Endodermal cell (in vitro differentiated cells): Measurements from ENCODE around the gene KPRP. TPM values are rescaled to one million over a fixed set of nuclear protein-coding genes. Genes with fewer than 3 reads are reported as not detected.

Experiments used
- DNase-seq: peaks from one replicate; pipeline ENCODE4 v3.0.0-alpha.2; 2017
- H3K27ac ChIP-seq: 2 replicates; pipeline ENCODE4 v1.5.1; 2013; ENCODE audit warnings: mild to moderate bottlenecking, low read depth, low read length, moderate library complexity
- H3K27me3 ChIP-seq: 2 replicates; pipeline ENCODE4 v1.6.1; 2013; ENCODE audit warnings: mild to moderate bottlenecking, low read length, moderate library complexity; ENCODE audit not compliant: insufficient read depth, control insufficient read depth, poor library complexity, severe bottlenecking
- H3K36me3 ChIP-seq: 2 replicates; pipeline ENCODE4 v1.7.0; 2013; ENCODE audit warnings: mild to moderate bottlenecking, low read length, moderate library complexity; ENCODE audit not compliant: control insufficient read depth, insufficient read depth
- H3K4me1 ChIP-seq: one replicate; pipeline ENCODE4 v1.7.0; 2013; ENCODE audit warnings: low read length; ENCODE audit not compliant: control insufficient read depth, insufficient read depth
- H3K4me3 ChIP-seq: 2 replicates; pipeline ENCODE4 v1.5.1; 2013; ENCODE audit warnings: mild to moderate bottlenecking, low read length, moderate library complexity
- H3K9ac ChIP-seq: 2 replicates; pipeline ENCODE4 v1.6.1; 2013; ENCODE audit warnings: mild to moderate bottlenecking, low read length, moderate library complexity; ENCODE audit not compliant: poor library complexity, severe bottlenecking; ENCODE audit errors: extremely low read depth
- H3K9me3 ChIP-seq: 2 replicates; pipeline ENCODE4 v1.6.1; 2013; ENCODE audit warnings: mild to moderate bottlenecking, low read length, moderate library complexity; ENCODE audit not compliant: control insufficient read depth
- H3K27ac Mint-ChIP-seq: 2 replicates; pipeline ENCODE4 v1.8.0; 2020; ENCODE audit warnings: mixed read lengths
- H3K27me3 Mint-ChIP-seq: 2 replicates; pipeline ENCODE4 v1.8.0; 2021; ENCODE audit warnings: mild to moderate bottlenecking, mixed read lengths; ENCODE audit not compliant: insufficient read depth
- H3K36me3 Mint-ChIP-seq: 2 replicates; pipeline ENCODE4 v1.8.0; 2020; ENCODE audit warnings: low read depth, mixed read lengths
- H3K4me1 Mint-ChIP-seq: 2 replicates; pipeline ENCODE4 v1.8.0; 2020; ENCODE audit warnings: mixed read lengths
- H3K4me3 Mint-ChIP-seq: 2 replicates; pipeline ENCODE4 v1.8.0; 2020; ENCODE audit warnings: mild to moderate bottlenecking, moderate library complexity, mixed read lengths
- H3K9me3 Mint-ChIP-seq: 2 replicates; pipeline ENCODE4 v1.8.0; 2020; ENCODE audit warnings: mild to moderate bottlenecking, mixed read lengths
- WGBS, 2 experiments: methylation state at CpG; one replicate each; pipeline versions ENCODE4 v1.1.5 to v1.1.7; 2013; ENCODE audit warnings: missing lambda C conversion rate in 2 of 2, mixed read lengths in 1 of 2; ENCODE audit not compliant: insufficient coverage in 1 of 2, insufficient read length in 1 of 2; 5-methylcytosine and 5-hydroxymethylcytosine counted together
- total RNA-seq, 2 donors: library from RNA; stranded (reverse); fragmentation: NEBNext Ultra II Directional in 1 of 2; extraction: Animal tissue kit (Norgen Biotek cat#: 25700) in 1 of 2; gene quantifications; 2 replicates in 1 of 2; 3 replicates in 1 of 2; pipeline ENCODE4 v1.2.1, GENCODE V29; 2021
- TF ChIP-seq, protein P1 (sequence below): fragments of 200-600 bp; sonication (generic); conservative IDR thresholded peaks from 2 replicates; pipeline ENCODE4 v1.5.0; 2021; ENCODE audit warnings: antibody characterized with exemption, mild to moderate bottlenecking

Gene KPRP
- total RNA-seq, 2 donors from 2014 or later = not detected

DNA sequence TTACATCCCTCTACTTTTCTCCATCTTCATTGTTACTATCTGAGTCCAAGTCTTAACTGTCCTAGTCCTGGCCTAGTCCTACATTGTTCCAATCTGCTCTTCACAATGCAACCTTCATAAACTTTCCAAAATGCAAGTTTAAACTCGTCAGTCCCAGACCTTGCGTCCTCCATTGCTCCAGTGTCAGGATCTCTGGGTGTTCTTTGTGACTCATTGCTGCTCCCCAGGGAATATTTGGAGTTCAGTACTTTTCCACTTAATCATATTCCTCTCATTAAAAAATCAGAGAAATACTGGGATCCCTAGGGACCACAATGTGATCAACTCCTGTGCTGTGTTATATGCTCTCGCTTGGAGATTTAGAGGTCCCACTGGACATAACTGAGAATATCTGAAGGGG, 18.0 kb upstream of the KPRP start:
- TF ChIP-seq, protein P1, sequence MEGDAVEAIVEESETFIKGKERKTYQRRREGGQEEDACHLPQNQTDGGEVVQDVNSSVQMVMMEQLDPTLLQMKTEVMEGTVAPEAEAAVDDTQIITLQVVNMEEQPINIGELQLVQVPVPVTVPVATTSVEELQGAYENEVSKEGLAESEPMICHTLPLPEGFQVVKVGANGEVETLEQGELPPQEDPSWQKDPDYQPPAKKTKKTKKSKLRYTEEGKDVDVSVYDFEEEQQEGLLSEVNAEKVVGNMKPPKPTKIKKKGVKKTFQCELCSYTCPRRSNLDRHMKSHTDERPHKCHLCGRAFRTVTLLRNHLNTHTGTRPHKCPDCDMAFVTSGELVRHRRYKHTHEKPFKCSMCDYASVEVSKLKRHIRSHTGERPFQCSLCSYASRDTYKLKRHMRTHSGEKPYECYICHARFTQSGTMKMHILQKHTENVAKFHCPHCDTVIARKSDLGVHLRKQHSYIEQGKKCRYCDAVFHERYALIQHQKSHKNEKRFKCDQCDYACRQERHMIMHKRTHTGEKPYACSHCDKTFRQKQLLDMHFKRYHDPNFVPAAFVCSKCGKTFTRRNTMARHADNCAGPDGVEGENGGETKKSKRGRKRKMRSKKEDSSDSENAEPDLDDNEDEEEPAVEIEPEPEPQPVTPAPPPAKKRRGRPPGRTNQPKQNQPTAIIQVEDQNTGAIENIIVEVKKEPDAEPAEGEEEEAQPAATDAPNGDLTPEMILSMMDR = no peak
- no peak overlapping the region for H3K9ac ChIP-seq
- H3K4me1 ChIP-seq = no peaks in the 10 kb centered on the region
- no peak for DNase-seq
- Mint-ChIP-seq H3K4me3 (no peak overlapping the region), H3K4me1 (no peaks in the 10 kb centered on the region), H3K27me3 (no peaks in the 10 kb centered on the region), H3K9me3 (peaks cover 94% of the 10 kb centered on the region), H3K27ac (no peak overlapping the region), H3K36me3 (no peaks in the 10 kb centered on the region)
- no peaks in the 10 kb centered on the region for H3K27me3 ChIP-seq
- H3K27ac ChIP-seq = no peak overlapping the region
- H3K36me3 ChIP-seq = no peaks in the 10 kb centered on the region
- peaks cover 81% of the 10 kb centered on the region for H3K9me3 ChIP-seq
- H3K4me3 ChIP-seq = no peak overlapping the region
- 69 to 90% methylated on average over 2 to 3 of the region's 3 CpGs for WGBS, 2 experiments

- Histone ChIP-seq H3K27ac (no peak overlapping the region), H3K9me3 (peaks cover 86% of the 10 kb centered on the region), H3K4me3 (no peak overlapping the region), H3K27me3 (no peaks in the 10 kb centered on the region), H3K9ac (no peak overlapping the region), H3K4me1 (no peaks in the 10 kb centered on the region), H3K36me3 (no peaks in the 10 kb centered on the region)
- TF ChIP-seq, protein P1 = no peak
- H3K9me3 Mint-ChIP-seq = peaks cover 95% of the 10 kb centered on the region
- H3K27ac Mint-ChIP-seq = no peak overlapping the region
- no peaks in the 10 kb centered on the region for H3K27me3 Mint-ChIP-seq
- H3K36me3 Mint-ChIP-seq = no peaks in the 10 kb centered on the region
- H3K4me1 Mint-ChIP-seq = no peaks in the 10 kb centered on the region
- no peak overlapping the region for H3K4me3 Mint-ChIP-seq
- no peak for DNase-seq
These were observed 16.2 kb upstream of the KPRP start for GRCh38 chr1:152741656-152742055.

DNA sequence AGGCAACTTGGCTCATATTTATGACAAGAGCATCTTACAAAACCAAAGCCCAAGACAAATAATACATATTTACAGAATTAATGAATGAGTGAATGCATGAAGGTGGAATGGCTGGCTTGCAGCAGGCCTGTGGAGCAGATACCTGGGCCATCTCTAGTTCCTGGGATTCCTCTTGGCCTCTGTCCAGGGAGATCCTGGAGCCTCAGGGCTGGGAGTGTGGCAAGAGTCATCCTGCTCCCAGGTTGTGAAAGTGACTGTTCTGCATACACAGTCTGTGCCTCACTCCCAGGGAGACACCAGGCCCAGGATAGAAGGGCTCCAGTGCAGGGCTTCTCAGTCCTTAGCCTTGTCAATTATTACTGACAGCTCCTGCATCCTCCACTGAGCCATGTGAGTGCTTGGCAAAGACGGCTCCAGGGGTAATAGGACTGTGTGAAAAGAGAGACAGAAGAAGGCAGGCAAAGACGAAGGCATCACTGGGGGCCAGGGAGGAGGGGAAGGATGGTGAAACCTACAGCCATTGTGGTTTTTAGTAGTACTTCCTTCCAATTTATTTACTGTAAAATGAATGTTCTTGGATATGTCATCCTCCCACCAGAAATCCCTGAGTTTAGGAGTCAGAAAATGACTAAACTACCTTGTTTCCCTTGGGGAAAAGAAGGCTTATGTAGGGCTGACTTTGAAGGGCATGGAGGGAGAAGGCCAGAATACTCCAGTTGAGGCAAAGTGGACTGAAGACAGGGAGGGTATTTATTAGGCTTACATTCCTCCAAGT, 14.3 kb upstream of the KPRP start:
- TF ChIP-seq, protein P1 = no peak
- Mint-ChIP-seq H3K4me1 (no peaks in the 10 kb centered on the region), H3K27ac (no peak overlapping the region), H3K36me3 (no peaks in the 10 kb centered on the region), H3K4me3 (no peak overlapping the region), H3K9me3 (peaks cover 93% of the 10 kb centered on the region), H3K27me3 (no peaks in the 10 kb centered on the region)
- Histone ChIP-seq H3K9me3 (peaks cover 85% of the 10 kb centered on the region), H3K4me3 (no peak overlapping the region), H3K27ac (no peak overlapping the region), H3K9ac (no peak overlapping the region), H3K27me3 (no peaks in the 10 kb centered on the region), H3K4me1 (no peaks in the 10 kb centered on the region), H3K36me3 (no peaks in the 10 kb centered on the region)
- no peak for DNase-seq
- 58 to 80% methylated on average over 1 to 2 of the region's 2 CpGs for WGBS, 2 experiments
